SK-N-SH (cell line): ENCODE results near the gene CHSY3. TPM values are rescaled to one million over a fixed set of nuclear protein-coding genes. Genes with fewer than 3 reads are reported as not detected.

Experiments
- CTCF ChIA-PET: fragments of 300-600, 350-600 bp; formaldehyde crosslinking; extraction: SDS; loops from one replicate; lab custom pipeline; 2021; lab: Yijun Ruan, JAX
- POLR2A ChIA-PET: fragments of 350-600 bp; sonication (Branson Sonifier 250); formaldehyde crosslinking; extraction: SDS; loops from one replicate; lab custom pipeline; 2020; ENCODE audit warnings: antibody characterized with exemption, inconsistent platforms; lab: Yijun Ruan, JAX
- DNase-seq: peaks from one replicate; pipeline ENCODE4 v3.0.0; 2012
- H2AFZ ChIP-seq: fragments of 200-600 bp; sonication (generic); 2 replicates; pipeline ENCODE4 v1.8.1; 2016; ENCODE audit warnings: antibody characterized with exemption, mild to moderate bottlenecking, low read depth
- H3F3A ChIP-seq: fragments of 200-600 bp; sonication (generic); replicated peaks from 2 replicates; pipeline ENCODE3; 2016; ENCODE audit warnings: antibody characterized with exemption, mild to moderate bottlenecking; ENCODE audit not compliant: insufficient read depth
- H3K27ac ChIP-seq, 2 experiments: fragments of 200-500 bp in 1 of 2; fragments of 200-600 bp in 1 of 2; sonication (Bioruptor generic) in 1 of 2; sonication (generic), shearing (Covaris generic) in 1 of 2; 2 replicates each; pipeline versions ENCODE4 v1.5.1 to v1.6.1; 2014 to 2016; ENCODE audit warnings: low read depth in 2 of 2, inconsistent platforms in 1 of 2, low read length in 1 of 2, mild to moderate bottlenecking in 1 of 2, mixed read lengths in 1 of 2
- H3K27me3 ChIP-seq: fragments of 200-600 bp; sonication (generic), shearing (Covaris generic); 2 replicates; pipeline ENCODE4 v1.6.1; 2016; ENCODE audit warnings: mixed run types; ENCODE audit not compliant: insufficient read depth
- H3K36me3 ChIP-seq, 2 experiments: fragments of 200-500 bp in 1 of 2; fragments of 200-600 bp in 1 of 2; sonication (Bioruptor generic) in 1 of 2; sonication (generic) in 1 of 2; replicated peaks in 1 of 2; 2 replicates each; pipeline versions ENCODE3 to v1.5.1; 2014 to 2016; ENCODE audit warnings: low read length in 1 of 2, mild to moderate bottlenecking in 1 of 2; ENCODE audit not compliant: insufficient read depth in 2 of 2, control insufficient read depth in 1 of 2
- H3K4me1 ChIP-seq, 2 experiments: fragments of 200-500 bp in 1 of 2; fragments of 200-600 bp in 1 of 2; sonication (Bioruptor generic) in 1 of 2; sonication (generic), shearing (Covaris generic) in 1 of 2; 2 replicates each; pipeline versions ENCODE4 v1.5.1 to v1.6.1; 2014 to 2016; ENCODE audit warnings: low read depth in 1 of 2, low read length in 1 of 2, mixed run types in 1 of 2; ENCODE audit not compliant: insufficient read depth in 2 of 2, control insufficient read depth in 1 of 2
- H3K4me2 ChIP-seq: fragments of 200-600 bp; sonication (generic), shearing (Covaris generic); 2 replicates; pipeline ENCODE4 v1.6.1; 2017; ENCODE audit warnings: mixed run types
- H3K4me3 ChIP-seq, 2 experiments: fragments of 200-500 bp in 1 of 2; fragments of 200-600 bp in 1 of 2; sonication (Bioruptor generic) in 1 of 2; sonication (generic), shearing (Covaris generic) in 1 of 2; 2 replicates each; pipeline versions ENCODE4 v1.5.1 to v1.8.1; 2014 to 2016; ENCODE audit warnings: low read depth in 2 of 2, inconsistent platforms in 1 of 2, low read length in 1 of 2, mild to moderate bottlenecking in 1 of 2, mixed read lengths in 1 of 2, moderate library complexity in 1 of 2
- H3K79me2 ChIP-seq: fragments of 200-600 bp; sonication (generic); 2 replicates; pipeline ENCODE4 v1.8.1; 2017; ENCODE audit warnings: mild to moderate bottlenecking; ENCODE audit not compliant: insufficient read depth
- H3K9ac ChIP-seq: fragments of 200-600 bp; sonication (generic); 2 replicates; pipeline ENCODE4 v1.6.1; 2017; ENCODE audit warnings: mixed run types
- H3K9me2 ChIP-seq: fragments of 200-600 bp; sonication (generic); 2 replicates; pipeline ENCODE4 v1.6.1; 2017; ENCODE audit warnings: mixed run types
- H3K9me3 ChIP-seq: fragments of 200-600 bp; sonication (generic); 2 replicates; pipeline ENCODE4 v1.6.1; 2017; ENCODE audit warnings: mixed run types, mild to moderate bottlenecking, moderate library complexity
- H4K20me1 ChIP-seq: fragments of 200-600 bp; sonication (generic); 2 replicates; pipeline ENCODE4 v1.6.1; 2017; ENCODE audit warnings: mild to moderate bottlenecking, mixed run types; ENCODE audit not compliant: insufficient read depth
- CTCF ChIP-seq: fragments of 200-600 bp; sonication (generic); IDR thresholded peaks from 2 replicates; pipeline ENCODE4 v1.6.1; 2017; ENCODE audit warnings: antibody characterized with exemption, mild to moderate bottlenecking, moderate library complexity
- ELF1 ChIP-seq: IDR thresholded peaks from 2 replicates; pipeline ENCODE4 v1.4.0; 2012
- FOXM1 ChIP-seq: IDR thresholded peaks from 2 replicates; pipeline ENCODE4 v1.4.0; 2012; ENCODE audit warnings: low read depth, mild to moderate bottlenecking
- GABPA ChIP-seq: IDR thresholded peaks from 2 replicates; pipeline ENCODE4 v1.4.0; 2012; ENCODE audit warnings: low read depth, mild to moderate bottlenecking
- GATA2 ChIP-seq: sonication (generic); formaldehyde crosslinking; IDR thresholded peaks from 2 replicates; pipeline ENCODE4 v1.5.0; 2020; ENCODE audit warnings: mild to moderate bottlenecking, missing genetic modification reagents
- JUND ChIP-seq: IDR thresholded peaks from 2 replicates; pipeline ENCODE4 v1.4.0; 2012
- MEF2A ChIP-seq: IDR thresholded peaks from 2 replicates; pipeline ENCODE4 v1.4.0; 2012; ENCODE audit warnings: low read depth, borderline replicate concordance
- NRF1 ChIP-seq: IDR thresholded peaks from 2 replicates; pipeline ENCODE4 v1.6.1; 2012; ENCODE audit warnings: low read depth, mild to moderate bottlenecking, low read length
- RAD21 ChIP-seq: IDR thresholded peaks from 2 replicates; pipeline ENCODE4 v1.6.1; 2012; ENCODE audit warnings: mild to moderate bottlenecking, low read length
- REST ChIP-seq: IDR thresholded peaks from 2 replicates; pipeline ENCODE4 v1.6.1; 2012; ENCODE audit warnings: mild to moderate bottlenecking, low read depth, low read length, moderate library complexity
- RXRA ChIP-seq: IDR thresholded peaks from 2 replicates; pipeline ENCODE4 v1.4.0; 2012; ENCODE audit warnings: low read depth, mild to moderate bottlenecking, borderline replicate concordance
- TAF1 ChIP-seq: IDR thresholded peaks from 2 replicates; pipeline ENCODE4 v1.6.1; 2012; ENCODE audit warnings: low read depth, mild to moderate bottlenecking, low read length, moderate library complexity, borderline replicate concordance
- TEAD4 ChIP-seq: IDR thresholded peaks from 2 replicates; pipeline ENCODE4 v1.4.0; 2012; ENCODE audit warnings: mild to moderate bottlenecking, borderline replicate concordance; ENCODE audit not compliant: insufficient read depth
- USF2 ChIP-seq: fragments of 150-350 bp; IDR thresholded peaks from 2 replicates; pipeline ENCODE4 v1.6.1; 2017; ENCODE audit warnings: antibody characterized with exemption, low read length, low read depth, borderline replicate concordance
- ZBTB33 ChIP-seq: IDR thresholded peaks from 2 replicates; pipeline ENCODE4 v1.4.0; 2012; ENCODE audit warnings: low read depth, borderline replicate concordance
- polyA plus RNA-seq, 3 experiments: library from polyadenylated mRNA; depleted of rRNA; stranded (reverse); fragments of >200 nt; gene quantifications; 2 replicates each; pipeline ENCODE4 v1.2.3, GENCODE V29; 2012
- TF ChIP-seq, protein P1 (sequence below): fragments of 150-350 bp; IDR thresholded peaks from 2 replicates; pipeline ENCODE4 v1.6.1; 2016; ENCODE audit warnings: mild to moderate bottlenecking, low read depth, low read length
- TF ChIP-seq, protein P2 (sequence below): IDR thresholded peaks from 2 replicates; pipeline ENCODE4; 2012

Gene CHSY3
- polyA plus RNA-seq, 1 of the 3 experiments (the other 2 are of a cell fraction): not detected

- TF ChIP-seq, protein P1, sequence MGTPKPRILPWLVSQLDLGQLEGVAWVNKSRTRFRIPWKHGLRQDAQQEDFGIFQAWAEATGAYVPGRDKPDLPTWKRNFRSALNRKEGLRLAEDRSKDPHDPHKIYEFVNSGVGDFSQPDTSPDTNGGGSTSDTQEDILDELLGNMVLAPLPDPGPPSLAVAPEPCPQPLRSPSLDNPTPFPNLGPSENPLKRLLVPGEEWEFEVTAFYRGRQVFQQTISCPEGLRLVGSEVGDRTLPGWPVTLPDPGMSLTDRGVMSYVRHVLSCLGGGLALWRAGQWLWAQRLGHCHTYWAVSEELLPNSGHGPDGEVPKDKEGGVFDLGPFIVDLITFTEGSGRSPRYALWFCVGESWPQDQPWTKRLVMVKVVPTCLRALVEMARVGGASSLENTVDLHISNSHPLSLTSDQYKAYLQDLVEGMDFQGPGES: no peak
- TF ChIP-seq ELF1: no peak
- TF ChIP-seq ZBTB33: no peak
- no peak for TF ChIP-seq CTCF
Measured at GRCh38 chr5:129943936-129944335, 39.7 kb downstream of the CHSY3 start (continued).

DNA sequence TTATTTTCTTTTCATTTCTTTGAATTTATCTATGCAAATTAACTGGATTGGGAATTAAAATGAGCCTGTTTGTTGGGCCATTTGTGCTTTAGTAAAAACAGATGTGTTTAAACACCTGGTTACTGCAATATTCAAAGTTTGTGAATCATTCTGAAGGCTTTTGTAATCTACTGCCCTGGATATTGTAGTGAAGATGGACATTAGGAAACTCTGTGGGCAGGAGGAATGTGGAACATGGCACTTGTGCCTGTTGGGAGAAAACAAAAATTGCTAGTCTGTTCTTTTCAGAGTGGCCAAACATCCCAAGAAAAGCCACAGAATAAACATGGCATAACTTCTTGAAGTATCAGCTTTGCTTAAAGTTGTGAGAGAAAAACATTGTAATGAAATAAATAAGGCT, 40.8 kb downstream of the CHSY3 start:
- no peaks in the 10 kb centered on the region for H3F3A ChIP-seq
- H3K4me2 ChIP-seq: no peak overlapping the region
- no peaks in the 10 kb centered on the region for H3K9me3 ChIP-seq
- H3K9ac ChIP-seq: no peak overlapping the region
- H3K27me3 ChIP-seq: no peaks in the 10 kb centered on the region
- POLR2A ChIA-PET: no interaction called here
- H3K27ac ChIP-seq: no peak overlapping the region
- H3K4me3 ChIP-seq: no peak overlapping the region
- no peak overlapping the region for H2AFZ ChIP-seq
- no peak for DNase-seq
- H3K9me2 ChIP-seq: no peaks in the 10 kb centered on the region
- no peaks in the 10 kb centered on the region for H3K4me1 ChIP-seq
- CTCF ChIA-PET: no interaction called here
- no peaks in the 10 kb centered on the region for H4K20me1 ChIP-seq
- no peaks in the 10 kb centered on the region for H3K36me3 ChIP-seq
- no peaks in the 10 kb centered on the region for H3K79me2 ChIP-seq
- TF ChIP-seq MEF2A (no peak), GABPA (no peak), ELF1 (no peak), GATA2 (CRISPR knock-in tag) (no peak), USF2 (no peak), TEAD4 (no peak), CTCF (no peak), RXRA (no peak), FOXM1 (no peak), JUND (no peak), RAD21 (no peak), REST (no peak), TAF1 (no peak), NRF1 (no peak)
- TF ChIP-seq, protein P2, sequence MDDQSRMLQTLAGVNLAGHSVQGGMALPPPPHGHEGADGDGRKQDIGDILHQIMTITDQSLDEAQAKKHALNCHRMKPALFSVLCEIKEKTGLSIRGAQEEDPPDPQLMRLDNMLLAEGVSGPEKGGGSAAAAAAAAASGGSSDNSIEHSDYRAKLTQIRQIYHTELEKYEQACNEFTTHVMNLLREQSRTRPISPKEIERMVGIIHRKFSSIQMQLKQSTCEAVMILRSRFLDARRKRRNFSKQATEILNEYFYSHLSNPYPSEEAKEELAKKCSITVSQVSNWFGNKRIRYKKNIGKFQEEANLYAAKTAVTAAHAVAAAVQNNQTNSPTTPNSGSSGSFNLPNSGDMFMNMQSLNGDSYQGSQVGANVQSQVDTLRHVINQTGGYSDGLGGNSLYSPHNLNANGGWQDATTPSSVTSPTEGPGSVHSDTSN: no peak
